Measurements from ENCODE around the gene FAM20A. TPM values are rescaled to one million over a fixed set of nuclear protein-coding genes. Genes with fewer than 3 reads are reported as not detected.

FAM20A gene
- total and polyA plus RNA-seq, 2 donors (not counting 1 experiment from before 2014, with no cell fraction given), result 0.96 to 14.9 TPM

GRCh38 chr17:68512247-68512959 lies 88.8 kb downstream of the FAM20A start, which contains the start of gene PRKAR1A:
PRKAR1A (plus strand) TSS chr17:68512430; CDS start chr17:68515400, 2,970 bp downstream.
- peak within 1 kb of the TSS; percentile 98 for H3K9ac ChIP-seq (ENCODE audit: insufficient read depth, low read length)
- peak within 1 kb of the TSS; percentile 99 for H3K27ac ChIP-seq (ENCODE audit: insufficient read depth, low read length)
- H3K9me3 ChIP-seq (ENCODE audit: control insufficient read depth, insufficient read depth, low read depth, low read length), result no peaks in the 10 kb centered on the region
- peak; percentile 92 to 95 for DNase-seq (ENCODE audit: low read depth in 2 of 2)
- peaks cover 2% of the 10 kb centered on the region for H3K36me3 ChIP-seq (ENCODE audit: control insufficient read depth, insufficient read depth, low read length)
- peak within 1 kb of the TSS; percentile 95 for H3K4me2 ChIP-seq (ENCODE audit: extremely low read depth, insufficient read depth, low read length)
- H4K20me1 ChIP-seq (ENCODE audit: control insufficient read depth, extremely low read depth, insufficient read depth, low read length), result peaks cover 2% of the 10 kb centered on the region
- peak within 1 kb of the TSS; percentile 48 to 95 (median 92) for H3K4me3 ChIP-seq (replicated peaks in 1 of 4; ENCODE audit: control extremely low read depth in 1 of 4, insufficient read depth in 1 of 4, low read depth in 3 of 4, low read length in 4 of 4)
- no peak for TF ChIP-seq CTCF (conservative IDR thresholded peaks at IDR 0.05 in 1 of 2, IDR thresholded peaks at IDR 0.05 in 1 of 2; ENCODE audit: low read depth in 1 of 2, low read length in 2 of 2)
- TF ChIP-seq EZH2 (IDR thresholded peaks at IDR 0.05; ENCODE audit: low read length, missing control alignments), result no peak
- H3K27me3 ChIP-seq (ENCODE audit: control insufficient read depth, insufficient read depth, low read length), result no peaks in the 10 kb centered on the region
- H2AFZ ChIP-seq (ENCODE audit: low read length), result peak within 1 kb of the TSS; percentile 92
- H3K79me2 ChIP-seq (ENCODE audit: control insufficient read depth, insufficient read depth, low read length), result peaks cover 48% of the 10 kb centered on the region
- peaks cover 3% of the 10 kb centered on the region for H3K4me1 ChIP-seq (ENCODE audit: control insufficient read depth, extremely low read depth, insufficient read depth, low read length)

DNA sequence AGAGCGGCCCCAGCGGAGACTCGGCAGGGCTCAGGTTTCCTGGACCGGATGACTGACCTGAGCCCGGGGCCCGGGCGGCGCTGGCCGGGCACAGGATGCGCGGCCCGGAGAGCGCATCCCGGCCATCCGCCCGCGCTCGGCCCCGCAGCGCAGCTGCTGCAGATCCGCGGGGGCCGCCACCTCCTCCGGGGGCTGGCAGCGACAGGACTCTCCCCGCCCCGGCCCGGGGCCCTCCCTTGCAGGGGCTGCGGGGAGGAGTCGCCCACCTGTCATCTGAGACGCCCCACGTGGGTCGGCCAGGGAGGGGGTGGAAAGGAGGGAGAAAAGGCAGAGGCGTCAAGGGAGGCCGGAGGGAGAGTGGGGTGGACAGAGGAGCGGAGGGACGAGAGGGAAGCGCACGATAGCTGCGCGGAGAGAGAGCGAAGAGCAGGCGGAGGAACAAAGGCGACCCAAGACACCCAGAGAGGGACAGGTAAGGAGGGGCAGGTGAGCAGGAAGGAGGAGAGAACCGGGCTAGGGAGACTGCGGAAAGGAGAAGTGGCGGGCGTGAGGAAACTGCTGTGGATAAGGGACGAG lies 89.4 kb downstream of the FAM20A start:
- peaks cover 2% of the 10 kb centered on the region for H4K20me1 ChIP-seq (ENCODE audit: control insufficient read depth, extremely low read depth, insufficient read depth, low read length)
- peak overlapping the region; percentile 80 for H3K4me2 ChIP-seq (ENCODE audit: extremely low read depth, insufficient read depth, low read length)
- H2AFZ ChIP-seq (ENCODE audit: low read length), result peak overlapping the region; percentile 92
- H3K79me2 ChIP-seq (ENCODE audit: control insufficient read depth, insufficient read depth, low read length), result peaks cover 42% of the 10 kb centered on the region
- H3K4me3 ChIP-seq (replicated peaks in 1 of 4; ENCODE audit: control extremely low read depth in 1 of 4, insufficient read depth in 1 of 4, low read depth in 3 of 4, low read length in 4 of 4), result peak overlapping the region; percentile 48 to 95 (median 92)
- no peaks in the 10 kb centered on the region for H3K9me3 ChIP-seq (ENCODE audit: control insufficient read depth, insufficient read depth, low read depth, low read length)
- no peak for TF ChIP-seq CTCF (conservative IDR thresholded peaks at IDR 0.05 in 1 of 2, IDR thresholded peaks at IDR 0.05 in 1 of 2; ENCODE audit: low read depth in 1 of 2, low read length in 2 of 2)
- TF ChIP-seq EZH2 (IDR thresholded peaks at IDR 0.05; ENCODE audit: low read length, missing control alignments), result no peak
- peaks cover 3% of the 10 kb centered on the region for H3K4me1 ChIP-seq (ENCODE audit: control insufficient read depth, extremely low read depth, insufficient read depth, low read length)
- H3K27ac ChIP-seq (ENCODE audit: insufficient read depth, low read length), result peak overlapping the region; percentile 99
- H3K27me3 ChIP-seq (ENCODE audit: control insufficient read depth, insufficient read depth, low read length), result no peaks in the 10 kb centered on the region
- peak overlapping the region; percentile 98 for H3K9ac ChIP-seq (ENCODE audit: insufficient read depth, low read length)
- peaks cover 2% of the 10 kb centered on the region for H3K36me3 ChIP-seq (ENCODE audit: control insufficient read depth, insufficient read depth, low read length)
- DNase-seq (ENCODE audit: low read depth in 2 of 2), result peak; percentile 73 to 76

DNA sequence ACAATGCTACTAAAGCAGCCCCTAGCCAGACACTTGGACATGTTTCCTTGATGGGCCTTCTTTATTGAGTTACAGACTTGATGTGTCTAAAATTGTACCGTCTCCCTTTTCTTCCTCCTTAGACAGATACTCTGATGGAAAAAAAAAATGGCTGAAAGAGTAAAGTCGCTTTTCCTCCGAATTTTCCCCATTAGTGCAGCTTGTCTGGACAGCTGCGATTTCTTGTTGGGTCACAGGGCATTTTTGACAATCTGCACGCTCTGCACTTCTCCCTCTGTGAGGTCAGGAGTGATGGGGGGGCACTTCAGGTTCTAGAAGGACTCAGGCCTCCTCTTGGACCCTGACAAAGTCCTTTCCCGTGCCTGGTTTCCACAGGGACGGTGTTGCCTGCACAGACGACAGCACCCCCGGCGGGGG lies 89.9 kb downstream of the FAM20A start:
- no peak for DNase-seq (ENCODE audit: low read depth in 2 of 2)
- Histone ChIP-seq H3K79me2 (ENCODE audit: control insufficient read depth, insufficient read depth, low read length) (peaks cover 40% of the 10 kb centered on the region), H3K4me1 (ENCODE audit: control insufficient read depth, extremely low read depth, insufficient read depth, low read length) (peaks cover 3% of the 10 kb centered on the region), H3K36me3 (ENCODE audit: control insufficient read depth, insufficient read depth, low read length) (no peaks in the 10 kb centered on the region), H3K4me3 (replicated peaks in 1 of 4; ENCODE audit: control extremely low read depth in 1 of 4, insufficient read depth in 1 of 4, low read depth in 3 of 4, low read length in 4 of 4) (peak overlapping the region; percentile 48 to 95 (median 80)), H3K27ac (ENCODE audit: insufficient read depth, low read length) (peak overlapping the region; percentile 99), H3K4me2 (ENCODE audit: extremely low read depth, insufficient read depth, low read length) (peak overlapping the region; percentile 80), H3K27me3 (ENCODE audit: control insufficient read depth, insufficient read depth, low read length) (no peaks in the 10 kb centered on the region), H3K9me3 (ENCODE audit: control insufficient read depth, insufficient read depth, low read depth, low read length) (no peaks in the 10 kb centered on the region), H4K20me1 (ENCODE audit: control insufficient read depth, extremely low read depth, insufficient read depth, low read length) (peaks cover 2% of the 10 kb centered on the region), H2AFZ (ENCODE audit: low read length) (peak overlapping the region; percentile 8), H3K9ac (ENCODE audit: insufficient read depth, low read length) (peak overlapping the region; percentile 98)
- no peak for TF ChIP-seq EZH2 (IDR thresholded peaks at IDR 0.05; ENCODE audit: low read length, missing control alignments)
- TF ChIP-seq CTCF (conservative IDR thresholded peaks at IDR 0.05 in 1 of 2, IDR thresholded peaks at IDR 0.05 in 1 of 2; ENCODE audit: low read depth in 1 of 2, low read length in 2 of 2), result no peak

Data from fibroblast of lung (primary cell).